ENCODE results near the gene BEND2.
A peak's percentile ranks its signal among the peaks of the same experiment; 100 is the strongest.
"Not testable (repeated sequence)": the region's sequence is repeated elsewhere in the genome, so short reads cannot be mapped to it uniquely, and the experiment has no call there.

BEND2 gene

DNA sequence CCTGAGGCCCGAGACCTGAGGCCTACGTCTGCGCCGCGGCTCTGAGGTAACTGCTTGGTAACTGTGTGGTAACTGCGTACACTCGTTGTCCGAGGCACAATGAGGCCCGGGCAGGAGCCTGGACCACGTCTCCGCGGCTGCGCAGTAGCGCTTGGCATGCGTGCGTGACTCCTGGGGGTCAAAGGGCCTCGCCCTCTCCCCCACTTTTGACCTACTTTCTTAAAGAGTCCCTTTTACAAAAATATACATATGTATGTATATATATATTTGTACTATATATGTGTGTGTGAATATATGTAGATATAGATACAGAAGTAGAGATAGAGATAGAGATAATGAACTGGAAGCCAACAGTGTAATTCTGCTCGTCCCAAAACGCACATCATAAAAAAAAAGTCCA lies at the start of gene BEND2:
BEND2 (minus strand) TSS at position 101 of the 400 bp plus-strand sequence. CDS start 136 bp downstream, outside the sequence.
- DNase-seq, result no peak

- DNase-seq, result no peak
These were observed 34.4 kb upstream of the BEND2 start for GRCh38 chrX:18255059-18255458.

DNA sequence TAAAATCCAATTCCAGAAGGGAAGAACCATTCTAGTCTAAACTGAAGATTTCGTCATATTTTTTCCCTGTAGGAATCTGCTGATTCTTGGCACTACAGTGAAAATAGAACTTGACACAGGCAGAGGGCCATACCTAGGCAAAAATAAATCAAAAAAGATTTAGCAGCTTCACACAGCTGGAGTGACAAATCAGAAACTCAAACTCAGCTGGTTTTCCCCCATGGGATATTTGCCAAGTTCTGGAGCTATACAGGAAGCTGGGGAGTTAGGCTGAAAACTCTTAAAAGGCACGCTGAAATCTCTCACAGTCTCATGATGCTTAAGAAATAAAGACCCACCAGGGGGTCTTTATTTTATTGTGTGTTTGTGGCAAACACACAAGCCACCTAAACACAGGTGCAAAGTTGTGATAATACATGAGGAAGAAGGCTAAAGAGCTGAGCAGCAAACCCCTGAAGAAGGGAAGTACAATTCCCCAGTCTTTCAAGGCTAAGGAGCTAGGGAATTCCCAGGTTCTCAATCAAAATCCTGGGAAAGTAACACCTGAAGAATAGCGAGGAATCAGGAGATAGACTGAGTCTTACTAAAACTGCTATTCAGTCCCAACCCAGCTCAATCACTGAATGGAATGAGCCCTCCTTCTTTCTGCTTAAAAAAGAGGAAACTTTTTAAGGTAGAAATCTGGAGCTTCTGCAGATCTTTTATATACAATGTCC lies 32.1 kb upstream of the BEND2 start:
- DNase-seq, result no peak

DNA sequence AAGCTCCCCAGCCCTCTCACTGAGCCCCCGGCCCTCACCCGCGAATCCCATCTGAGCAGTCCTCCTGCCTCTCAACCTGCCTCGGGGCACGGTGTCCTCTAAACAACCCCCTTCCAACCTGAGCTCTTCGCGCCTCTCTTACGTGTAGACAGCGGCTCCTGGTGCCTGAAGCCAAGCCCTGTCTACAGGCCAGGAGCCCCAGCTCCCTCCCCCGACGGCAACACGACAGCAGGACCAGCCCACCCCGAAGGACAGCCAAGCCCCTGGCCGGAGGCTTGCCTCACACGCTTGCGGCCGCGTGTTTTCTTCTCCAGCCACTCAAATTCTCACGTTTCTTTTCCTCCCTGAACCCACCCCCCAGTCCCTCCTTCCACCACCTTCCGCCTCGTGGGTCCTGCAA lies 9.0 kb upstream of the BEND2 start:
- not testable (repeated sequence) for DNase-seq

DNA sequence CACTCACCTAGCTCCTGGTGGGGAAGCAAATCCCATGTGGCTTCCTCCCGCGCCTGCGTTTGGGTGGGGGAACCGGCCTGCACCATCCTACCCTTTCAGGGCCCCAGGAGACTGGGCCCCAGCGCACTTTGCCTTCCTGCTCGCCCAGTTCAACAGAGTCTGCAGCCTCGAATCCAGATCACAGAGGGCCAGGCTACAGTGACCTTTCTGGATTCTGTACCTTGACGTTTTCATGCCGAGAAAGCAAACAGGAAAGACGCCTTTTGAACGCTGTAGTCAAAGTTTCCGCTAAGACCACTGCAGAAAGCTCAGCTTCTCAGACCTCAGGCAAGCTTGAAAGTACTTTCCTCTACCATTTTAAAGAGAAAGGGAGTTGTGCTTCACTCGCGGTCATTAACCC lies 7.4 kb upstream of the BEND2 start:
- no peak for DNase-seq

- no peak for DNase-seq
These were observed 6.8 kb upstream of the BEND2 start for GRCh38 chrX:18227458-18227857.

GRCh38 chrX:18210470-18210869 lies 10.2 kb downstream of the BEND2 start:
- no peak for DNase-seq

DNA sequence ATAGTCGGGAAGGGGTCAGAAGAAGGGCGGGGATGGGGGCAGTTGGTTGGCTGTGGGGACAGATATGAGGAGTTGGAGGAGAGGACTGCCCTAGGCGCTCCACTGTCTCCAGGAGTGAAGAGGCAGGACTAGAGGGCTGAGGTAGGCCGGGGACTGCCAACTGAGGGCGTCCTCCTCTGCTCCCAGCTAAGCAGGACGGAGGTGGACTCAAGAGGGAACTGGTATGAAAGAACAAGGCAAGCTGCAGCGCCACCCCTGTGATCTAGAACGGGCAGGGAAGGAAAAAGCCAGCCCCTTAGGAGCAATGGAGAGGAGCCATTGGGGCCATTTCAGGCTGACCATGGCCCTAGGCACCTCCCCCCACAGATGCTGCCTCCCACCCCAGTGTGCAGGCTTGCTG lies 14.0 kb downstream of the BEND2 start:
- no peak for DNase-seq

DNA sequence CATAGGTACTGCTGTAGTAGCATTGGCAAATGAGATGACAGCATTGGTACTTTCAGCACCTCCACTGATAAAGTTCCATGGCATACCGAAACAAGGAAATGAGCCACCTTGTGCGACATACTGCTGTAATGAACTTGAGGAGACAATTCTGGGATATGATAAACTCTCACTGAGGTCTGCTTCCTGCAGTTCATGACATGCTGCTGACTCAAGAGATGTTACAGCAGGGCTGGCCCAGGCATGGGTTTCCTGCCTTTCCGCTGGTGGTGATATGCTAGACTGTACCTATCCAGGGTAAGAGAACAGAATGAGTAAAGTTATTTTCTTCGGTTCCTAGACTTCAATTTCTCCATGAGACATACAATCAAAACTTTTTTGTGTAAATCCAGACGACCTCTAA lies 17.1 kb downstream of the BEND2 start:
- no peak for DNase-seq

- DNase-seq, result no peak
These were observed 26.0 kb downstream of the BEND2 start for GRCh38 chrX:18194688-18195087.

DNA sequence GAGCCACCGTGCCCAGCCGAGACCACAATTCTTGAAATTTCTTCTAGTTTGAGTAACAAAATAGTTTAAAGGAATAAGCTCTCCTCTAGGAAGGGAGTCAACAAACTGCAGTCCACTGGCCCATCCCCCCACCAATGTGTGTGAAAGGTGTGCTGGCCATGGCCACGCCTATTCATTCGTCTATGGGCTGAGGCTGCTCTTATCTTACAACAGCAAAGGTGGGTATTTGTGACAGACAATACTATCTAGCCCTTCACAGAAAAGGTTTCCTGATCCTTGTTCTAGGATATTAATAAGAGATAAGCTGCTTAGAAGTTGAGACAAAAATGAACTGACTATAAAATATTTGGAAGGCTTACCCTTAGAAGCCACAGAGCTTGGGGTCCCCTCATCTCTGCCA lies 41.2 kb downstream of the BEND2 start:
- DNase-seq, result no peak

DNA sequence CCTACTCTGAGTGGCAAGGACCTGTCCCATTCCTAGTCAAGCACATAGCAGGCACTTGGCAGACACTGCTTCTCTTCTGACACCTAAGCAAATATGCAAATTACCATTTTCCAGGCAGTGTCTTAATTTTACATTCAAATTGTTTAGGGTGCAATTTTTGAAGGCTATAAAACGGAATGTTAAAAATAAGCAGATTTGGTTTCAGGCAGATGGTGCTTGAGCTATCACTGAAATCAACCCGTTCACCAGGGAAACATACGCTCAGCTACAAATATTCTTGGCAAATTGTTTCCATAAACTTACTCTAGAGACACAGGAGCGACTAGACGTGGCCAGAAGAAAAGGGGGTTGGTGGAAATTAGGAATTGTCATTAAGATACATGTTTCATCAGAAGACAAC lies 45.7 kb downstream of the BEND2 start:
- no peak for DNase-seq

- DNase-seq, result no peak
These were observed 46.5 kb downstream of the BEND2 start for GRCh38 chrX:18174209-18174608.

- no peak for DNase-seq
These were observed 47.0 kb downstream of the BEND2 start for GRCh38 chrX:18173494-18174180.

- no peak for DNase-seq
These were observed 47.7 kb downstream of the BEND2 start for GRCh38 chrX:18172970-18173369.

DNA sequence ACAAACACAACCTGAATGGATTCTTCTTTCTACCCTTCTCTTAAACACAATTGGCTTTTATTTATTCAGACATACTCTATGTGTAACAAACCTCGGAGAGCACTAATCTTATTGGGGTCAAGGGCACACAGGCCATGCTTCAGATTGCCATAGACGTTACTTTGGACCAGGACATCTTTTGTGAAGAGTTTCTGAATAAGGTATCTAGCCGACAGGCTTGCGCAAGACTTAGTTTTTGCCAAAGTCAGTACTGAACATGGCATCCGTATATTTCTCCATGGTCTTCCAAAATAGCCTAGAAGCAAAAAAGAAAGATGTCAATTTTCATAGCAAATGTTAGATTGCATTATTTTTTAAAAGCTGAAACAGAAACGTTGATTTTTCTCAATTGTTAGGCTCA lies 49.8 kb downstream of the BEND2 start:
- DNase-seq, result no peak

GRCh38 chrX:18166068-18166467 lies 54.6 kb downstream of the BEND2 start:
- DNase-seq, result no peak

- DNase-seq, result no peak
These were observed 60.3 kb downstream of the BEND2 start for GRCh38 chrX:18160369-18160768.

DNA sequence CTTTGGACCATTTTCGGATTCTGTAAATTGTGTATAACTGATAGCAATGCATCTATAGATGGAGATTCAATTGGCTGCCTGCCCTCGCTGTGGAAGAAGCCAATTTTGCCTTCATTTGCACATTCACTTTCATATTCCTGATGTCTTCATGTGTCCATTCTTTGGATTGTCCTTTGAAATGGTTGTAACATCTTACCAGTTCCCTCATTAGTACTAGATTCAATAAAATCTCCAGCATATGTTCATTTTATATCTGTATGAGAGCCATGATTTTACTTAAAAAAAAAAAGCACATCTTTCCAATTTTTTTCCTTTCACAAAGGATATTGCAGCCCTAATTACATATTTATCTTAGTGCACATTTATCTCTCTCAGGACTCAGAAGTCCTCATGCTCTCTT lies 61.7 kb downstream of the BEND2 start:
- DNase-seq, result no peak

DNA sequence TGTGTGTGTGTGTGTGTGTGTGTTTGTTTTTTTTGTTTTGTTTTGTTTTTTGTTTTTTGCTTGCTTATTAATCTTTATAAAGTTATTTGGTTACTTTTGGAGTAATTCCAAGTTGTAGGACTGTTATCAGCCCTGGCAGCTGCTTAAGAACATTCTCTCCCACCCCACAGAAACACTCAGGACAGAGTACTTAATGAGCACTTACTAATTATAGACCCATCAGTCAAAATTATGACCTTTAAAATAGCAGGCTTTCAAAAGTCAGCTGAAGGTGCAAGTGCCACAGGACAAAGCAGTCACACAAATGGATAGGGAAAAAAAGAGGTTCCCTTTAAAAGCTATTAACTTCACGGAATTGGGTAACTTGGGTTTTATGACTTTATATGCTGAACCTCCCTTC lies 69.0 kb downstream of the BEND2 start:
- DNase-seq, result no peak

GRCh38 chrX:18151157-18151556 lies 69.5 kb downstream of the BEND2 start:
- no peak for DNase-seq

GRCh38 chrX:18149454-18149853 lies 71.2 kb downstream of the BEND2 start:
- DNase-seq, result no peak

DNA sequence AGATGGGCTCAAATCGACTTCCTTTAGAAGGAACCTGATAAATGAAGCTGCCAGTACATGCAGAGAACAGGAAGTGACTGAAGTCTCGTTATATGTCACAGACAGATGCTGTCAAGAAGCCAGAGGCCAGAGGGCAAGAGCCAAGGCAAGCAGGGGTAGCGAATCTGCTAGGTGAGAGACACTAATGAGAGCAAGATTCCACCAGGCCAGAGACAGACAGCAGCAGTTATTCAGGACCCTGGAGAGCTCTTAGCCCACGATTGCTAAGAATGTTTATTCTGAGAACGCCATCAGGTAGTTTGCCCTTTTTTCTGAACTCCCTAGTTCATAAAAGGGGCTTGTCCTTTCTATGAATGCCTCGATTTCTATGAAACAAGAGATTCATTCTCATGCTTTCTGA lies 73.7 kb downstream of the BEND2 start:
- peak in 1 of 2 donors; percentile 0 for DNase-seq

GRCh38 chrX:18146009-18146408 lies 74.7 kb downstream of the BEND2 start:
- no peak for DNase-seq

- DNase-seq, result no peak
These were observed 83.9 kb downstream of the BEND2 start for GRCh38 chrX:18136816-18137215.

All from stimulated activated CD4-positive, alpha-beta T cell treated with anti-CD3 and anti-CD28 coated beads, Interleukin-2, amount 100 ng/mL, for 24 hours (primary cell).